Neural crest cell (in vitro differentiated cells): ENCODE measurements around the gene MLST8. TPM values are rescaled to one million over a fixed set of nuclear protein-coding genes. Genes with fewer than 3 reads are reported as not detected.

ENCODE experiments used
- DNase-seq: peaks from one replicate; pipeline ENCODE4 v3.0.0; 2021; ENCODE audit warnings: low read depth, mixed read lengths, low spot score
- H3K27ac Mint-ChIP-seq: one replicate; pipeline ENCODE4 v1.8.0; 2021; ENCODE audit warnings: mild to moderate bottlenecking, mixed read lengths; ENCODE audit not compliant: unreplicated experiment
- H3K27me3 Mint-ChIP-seq: 2 replicates; pipeline ENCODE4 v1.8.0; 2021; ENCODE audit warnings: low read depth, mild to moderate bottlenecking, mixed read lengths
- H3K36me3 Mint-ChIP-seq: 2 replicates; pipeline ENCODE4 v1.8.0; 2021; ENCODE audit warnings: low read depth, mild to moderate bottlenecking, mixed read lengths
- H3K4me1 Mint-ChIP-seq: 2 replicates; pipeline ENCODE4 v1.8.0; 2021; ENCODE audit warnings: mixed read lengths
- H3K4me3 Mint-ChIP-seq: one replicate; pipeline ENCODE4 v1.8.0; 2021; ENCODE audit warnings: mild to moderate bottlenecking, mixed read lengths
- H3K9me3 Mint-ChIP-seq: 2 replicates; pipeline ENCODE4 v1.8.0; 2021; ENCODE audit warnings: mixed read lengths
- total RNA-seq: library from RNA; stranded (reverse); gene quantifications from 2 replicates; pipeline ENCODE4 v1.2.1, GENCODE V29; 2021
- TF ChIP-seq, protein P1 (sequence below): fragments of 200-600 bp; sonication (generic); conservative IDR thresholded peaks from 2 replicates; pipeline ENCODE4 v1.5.0; 2021; ENCODE audit warnings: antibody characterized with exemption, mild to moderate bottlenecking

MLST8 gene
- total RNA-seq, 1 donor from 2014 or later = 68.1 TPM

DNA sequence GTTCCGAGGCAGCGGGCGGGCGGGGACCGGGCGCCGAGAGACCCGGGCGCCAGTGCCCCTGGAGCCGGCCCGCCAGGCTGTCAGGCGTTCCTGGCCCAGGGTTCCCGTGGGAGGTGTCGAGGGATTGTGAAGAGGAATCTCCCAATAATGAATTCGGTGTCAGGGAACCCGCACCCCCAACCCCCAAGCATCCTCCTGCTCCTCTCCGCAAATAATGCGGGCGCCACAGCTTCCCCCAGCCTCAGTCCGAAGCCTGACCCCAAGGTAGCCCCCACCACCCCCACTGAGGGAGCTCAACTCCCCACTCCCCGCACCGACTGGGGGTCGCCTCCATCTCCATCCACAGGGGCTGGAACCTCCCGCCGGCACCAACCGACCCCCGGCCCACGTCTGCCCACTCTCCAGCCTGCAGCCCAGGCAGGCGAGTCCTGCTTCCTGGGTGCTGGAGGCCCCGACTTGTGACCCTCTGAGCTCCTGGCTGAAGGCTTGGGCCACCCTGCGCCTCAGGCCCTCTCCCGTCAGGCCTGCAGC lies 8.2 kb upstream of the MLST8 start:
- no peaks in the 10 kb centered on the region for H3K9me3 Mint-ChIP-seq
- H3K4me3 Mint-ChIP-seq = peak overlapping the region; percentile 81
- TF ChIP-seq, protein P1, sequence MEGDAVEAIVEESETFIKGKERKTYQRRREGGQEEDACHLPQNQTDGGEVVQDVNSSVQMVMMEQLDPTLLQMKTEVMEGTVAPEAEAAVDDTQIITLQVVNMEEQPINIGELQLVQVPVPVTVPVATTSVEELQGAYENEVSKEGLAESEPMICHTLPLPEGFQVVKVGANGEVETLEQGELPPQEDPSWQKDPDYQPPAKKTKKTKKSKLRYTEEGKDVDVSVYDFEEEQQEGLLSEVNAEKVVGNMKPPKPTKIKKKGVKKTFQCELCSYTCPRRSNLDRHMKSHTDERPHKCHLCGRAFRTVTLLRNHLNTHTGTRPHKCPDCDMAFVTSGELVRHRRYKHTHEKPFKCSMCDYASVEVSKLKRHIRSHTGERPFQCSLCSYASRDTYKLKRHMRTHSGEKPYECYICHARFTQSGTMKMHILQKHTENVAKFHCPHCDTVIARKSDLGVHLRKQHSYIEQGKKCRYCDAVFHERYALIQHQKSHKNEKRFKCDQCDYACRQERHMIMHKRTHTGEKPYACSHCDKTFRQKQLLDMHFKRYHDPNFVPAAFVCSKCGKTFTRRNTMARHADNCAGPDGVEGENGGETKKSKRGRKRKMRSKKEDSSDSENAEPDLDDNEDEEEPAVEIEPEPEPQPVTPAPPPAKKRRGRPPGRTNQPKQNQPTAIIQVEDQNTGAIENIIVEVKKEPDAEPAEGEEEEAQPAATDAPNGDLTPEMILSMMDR = no peak
- H3K36me3 Mint-ChIP-seq = no peaks in the 10 kb centered on the region
- peaks cover 29% of the 10 kb centered on the region for H3K27me3 Mint-ChIP-seq
- no peak overlapping the region for H3K27ac Mint-ChIP-seq
- DNase-seq = no peak
- peaks cover 10% of the 10 kb centered on the region for H3K4me1 Mint-ChIP-seq

DNA sequence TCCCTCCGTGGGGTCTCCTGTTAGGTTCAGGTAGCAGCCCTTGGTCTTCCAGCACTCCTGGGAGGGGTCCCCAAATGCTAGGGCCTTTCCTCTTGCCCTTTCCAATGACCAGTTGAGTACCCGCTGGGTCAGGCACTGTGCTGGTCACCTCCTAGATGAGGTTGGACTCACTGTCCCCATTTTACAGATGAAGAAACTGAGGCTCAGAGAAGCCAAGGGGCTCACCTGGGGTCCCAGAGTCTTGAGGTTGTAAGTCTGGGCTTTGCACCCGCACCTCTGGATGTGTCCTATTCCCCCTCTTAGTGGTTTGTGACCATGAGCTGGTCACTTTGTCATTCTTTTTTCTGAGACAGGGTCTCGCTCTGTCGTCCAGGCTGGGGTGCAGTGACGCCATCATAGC lies 7.5 kb upstream of the MLST8 start:
- TF ChIP-seq, protein P1 = no peak
- no peaks in the 10 kb centered on the region for H3K9me3 Mint-ChIP-seq
- peaks cover 6% of the 10 kb centered on the region for H3K4me1 Mint-ChIP-seq
- no peaks in the 10 kb centered on the region for H3K36me3 Mint-ChIP-seq
- no peak for DNase-seq
- peaks cover 31% of the 10 kb centered on the region for H3K27me3 Mint-ChIP-seq
- H3K4me3 Mint-ChIP-seq = peak overlapping the region; percentile 81
- no peak overlapping the region for H3K27ac Mint-ChIP-seq

DNA sequence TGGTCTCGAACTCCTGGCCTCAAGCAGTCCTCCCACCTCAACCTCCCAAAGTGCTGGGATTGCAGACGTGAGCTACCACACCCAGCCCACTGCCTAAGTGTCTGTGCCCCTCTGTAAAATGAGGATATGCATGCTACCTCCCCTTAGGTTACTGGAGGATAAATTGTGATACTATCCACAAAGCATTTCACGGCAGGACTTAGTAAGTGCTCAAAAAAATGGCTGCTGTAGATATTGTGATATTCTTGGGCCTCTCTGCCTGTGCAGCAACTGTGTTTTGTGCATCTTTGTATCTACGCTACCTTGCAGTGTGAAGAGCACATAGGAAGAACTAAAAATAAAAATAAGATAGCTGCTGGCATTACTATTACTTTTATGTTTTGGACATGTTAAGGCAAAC lies 7.0 kb upstream of the MLST8 start:
- Mint-ChIP-seq H3K9me3 (no peaks in the 10 kb centered on the region), H3K4me1 (peaks cover 6% of the 10 kb centered on the region), H3K27ac (no peak overlapping the region), H3K27me3 (peaks cover 31% of the 10 kb centered on the region), H3K36me3 (no peaks in the 10 kb centered on the region), H3K4me3 (peak overlapping the region; percentile 81)
- TF ChIP-seq, protein P1 = no peak
- DNase-seq = no peak

DNA sequence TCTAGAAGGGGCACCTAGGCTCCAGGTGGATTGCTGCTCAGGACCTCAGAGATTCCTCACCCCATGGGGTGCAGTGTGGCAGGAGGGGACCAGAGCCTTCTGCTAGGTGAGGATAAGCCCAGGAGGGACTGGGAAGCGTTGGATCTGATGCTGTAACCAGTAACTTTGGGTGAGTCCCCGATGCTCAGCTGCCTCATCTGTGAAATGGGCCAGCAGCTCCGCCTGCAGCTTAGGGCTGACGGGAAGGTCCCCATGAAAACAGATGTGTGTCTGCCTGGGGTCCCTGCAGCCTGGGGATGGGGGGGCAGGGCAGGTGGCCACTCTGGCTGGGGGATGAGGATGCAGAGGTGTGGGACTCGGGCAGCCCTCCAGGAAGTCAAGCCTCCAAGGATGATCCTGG lies 6.2 kb upstream of the MLST8 start:
- DNase-seq = no peak
- TF ChIP-seq, protein P1 = no peak
- Mint-ChIP-seq H3K4me3 (peak overlapping the region; percentile 81), H3K27ac (no peak overlapping the region), H3K36me3 (no peaks in the 10 kb centered on the region), H3K9me3 (no peaks in the 10 kb centered on the region), H3K4me1 (peaks cover 10% of the 10 kb centered on the region), H3K27me3 (peaks cover 34% of the 10 kb centered on the region)

DNA sequence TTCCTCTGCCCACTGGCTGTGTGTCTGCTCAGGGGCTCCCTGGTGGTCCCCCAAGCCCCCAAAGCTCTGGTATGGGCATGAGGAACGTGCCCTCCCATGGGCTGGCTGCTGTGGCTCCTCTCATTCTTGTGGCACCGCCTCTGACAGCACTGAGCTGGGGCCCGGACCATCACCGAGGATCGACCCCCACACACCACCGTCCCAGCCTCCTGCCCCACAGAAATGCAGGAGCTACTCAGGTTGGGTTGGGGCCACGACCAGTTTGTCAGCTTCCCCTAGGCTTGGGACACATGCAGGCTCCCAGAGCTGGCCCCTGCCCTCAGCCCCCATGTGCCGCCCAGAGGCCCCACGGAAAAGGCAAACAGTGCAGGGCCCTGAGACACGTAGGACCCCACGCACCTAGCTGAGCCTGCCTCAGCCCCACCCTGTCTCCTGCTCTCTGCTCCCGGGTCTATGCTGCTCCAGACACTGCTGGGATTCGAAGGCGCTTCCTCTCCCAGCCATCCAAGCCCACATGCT lies 5.6 kb upstream of the MLST8 start:
- TF ChIP-seq, protein P1 = no peak
- Mint-ChIP-seq H3K9me3 (no peaks in the 10 kb centered on the region), H3K4me3 (peak overlapping the region; percentile 27), H3K27ac (no peak overlapping the region), H3K36me3 (no peaks in the 10 kb centered on the region), H3K4me1 (peaks cover 14% of the 10 kb centered on the region), H3K27me3 (peaks cover 33% of the 10 kb centered on the region)
- no peak for DNase-seq
